PC-9 (cell line): ENCODE results near the gene DVL1. TPM values are rescaled to one million over a fixed set of nuclear protein-coding genes. Genes with fewer than 3 reads are reported as not detected.

Experiments used
- BruUV-seq: library from RNA; stranded (reverse); fragments of 400-500 nt; replicated peaks from 2 replicates; lab custom pipeline; 2021; lab: Mats Ljungman, UMichigan
- CTCF ChIA-PET: fragments of 300-600 bp; sonication (Branson Sonifier 250); formaldehyde crosslinking; loops from one replicate; lab custom pipeline; 2022; ENCODE audit warnings: antibody characterized with exemption; lab: Charles Lee
- POLR2A ChIA-PET: fragments of 300-600 bp; sonication (Branson Sonifier 250); formaldehyde crosslinking; loops from one replicate; lab custom pipeline; 2022; ENCODE audit warnings: antibody characterized with exemption; ENCODE audit not compliant: unreplicated experiment; lab: Charles Lee
- DNase-seq, 2 experiments: peaks; one replicate each; pipeline versions ENCODE4 v3.0.0 to v3.0.0-alpha.2; 2015 to 2022; ENCODE audit warnings: mixed read lengths in 1 of 2
- H2AFZ ChIP-seq: fragments of 200-600 bp; sonication (generic); 2 replicates; pipeline ENCODE4 v1.8.1; 2017; ENCODE audit warnings: antibody characterized with exemption
- H3F3A ChIP-seq: fragments of 200-600 bp; sonication (generic); 2 replicates; pipeline ENCODE4 v1.8.1; 2017; ENCODE audit warnings: antibody characterized with exemption, mild to moderate bottlenecking, low read depth; ENCODE audit not compliant: insufficient read depth
- H3K27ac ChIP-seq: fragments of 200-600 bp; sonication (generic); 2 replicates; pipeline ENCODE4 v1.6.1; 2016; ENCODE audit warnings: mixed run types
- H3K27me3 ChIP-seq: fragments of 200-600 bp; sonication (generic); 2 replicates; pipeline ENCODE4 v1.6.1; 2016; ENCODE audit warnings: low read depth, mixed run types; ENCODE audit not compliant: insufficient read depth
- H3K36me3 ChIP-seq: fragments of 200-600 bp; sonication (generic); 2 replicates; pipeline ENCODE4 v1.6.1; 2016; ENCODE audit warnings: low read depth, mixed run types
- H3K4me1 ChIP-seq: fragments of 200-600 bp; sonication (generic); replicated peaks from 2 replicates; pipeline ENCODE4 v1.6.1; 2016; ENCODE audit warnings: mixed run types; ENCODE audit not compliant: insufficient read depth
- H3K4me2 ChIP-seq: fragments of 200-600 bp; sonication (generic); 2 replicates; pipeline ENCODE4 v1.6.1; 2017; ENCODE audit warnings: mixed run types
- H3K4me3 ChIP-seq: fragments of 200-600 bp; sonication (generic); 2 replicates; pipeline ENCODE4 v1.6.1; 2016; ENCODE audit warnings: mixed run types
- H3K79me2 ChIP-seq: fragments of 200-600 bp; sonication (generic); 2 replicates; pipeline ENCODE4 v1.6.1; 2017; ENCODE audit warnings: low read depth, mixed run types
- H3K9me2 ChIP-seq: fragments of 200-600 bp; sonication (generic); 2 replicates; pipeline ENCODE4 v1.8.1; 2017; ENCODE audit warnings: mild to moderate bottlenecking; ENCODE audit not compliant: insufficient read depth
- H3K9me3 ChIP-seq: fragments of 200-600 bp; sonication (generic); 2 replicates; pipeline ENCODE4 v1.8.1; 2016; ENCODE audit warnings: low read depth; ENCODE audit not compliant: insufficient read depth
- H4K20me1 ChIP-seq: fragments of 200-600 bp; sonication (generic); 2 replicates; pipeline ENCODE4 v1.8.1; 2017; ENCODE audit not compliant: insufficient read depth
- EZH2 ChIP-seq: fragments of 200-600 bp; sonication (generic); IDR thresholded peaks from 2 replicates; pipeline ENCODE4 v1.8.0; 2017; ENCODE audit warnings: antibody characterized with exemption, low read depth
- intact Hi-C: fragments of 100-400 bp; cut with micrococcal nuclease; formaldehyde crosslinking; loops from one replicate; pipeline ENCODE4 v1.10.0; 2022; ENCODE audit not compliant: unreplicated experiment
- total RNA-seq: library from RNA; stranded (reverse); gene quantifications from 2 replicates; pipeline ENCODE4 v1.2.3, GENCODE V29; 2021
- TF ChIP-seq, protein P1 (sequence below): fragments of 200-600 bp; sonication (generic); conservative IDR thresholded peaks from 2 replicates; pipeline ENCODE4 v1.6.1; 2017; ENCODE audit warnings: mixed run types, antibody characterized with exemption, mild to moderate bottlenecking, moderate library complexity

DVL1 gene
- total RNA-seq, 1 experiment from 2014 or later = 95.8 TPM

- Histone ChIP-seq H3K36me3 (no peaks in the 10 kb centered on the region), H2AFZ (peak within 1 kb of the TSS; percentile 89)
- CTCF ChIA-PET = no interaction called here
These were observed 41.1 kb downstream of the DVL1 start, which contains the start of the genes ACAP3 and PUSL1 for GRCh38 chr1:1307923-1308755. ACAP3 (minus strand) TSS chr1:1307930; CDS start chr1:1307815, 115 bp downstream. PUSL1 (plus strand) TSS chr1:1308597; CDS start chr1:1308644, 47 bp downstream.

GRCh38 chr1:1307261-1307922 is 41.8 kb downstream of the DVL1 start:
- Histone ChIP-seq H3K4me3 (peak overlapping the region; percentile 76), H3K27me3 (no peaks in the 10 kb centered on the region), H3K4me1 (peaks cover 36% of the 10 kb centered on the region), H4K20me1 (peaks cover 25% of the 10 kb centered on the region), H3F3A (peaks cover 31% of the 10 kb centered on the region; the same call in 1 of the 2 replicates), H3K27ac (no peak overlapping the region), H3K4me2 (peak overlapping the region; percentile 98), H2AFZ (0 out of 2 replicates have a peak overlapping the region, but pooled peaks have one; percentile 60), H3K9me3 (no peaks in the 10 kb centered on the region), H3K36me3 (no peaks in the 10 kb centered on the region), H3K9me2 (no peaks in the 10 kb centered on the region), H3K79me2 (peaks cover 21% of the 10 kb centered on the region; the same call in 1 of the 2 replicates)
- ChIA-PET CTCF (interaction anchor here (0.6 kb wide), 1 partner anchor 114 kb away, joined by 4 read pairs; the partner anchor contains the start of gene ANKRD65), POLR2A (no interaction called here)
- TF ChIP-seq, protein P1, sequence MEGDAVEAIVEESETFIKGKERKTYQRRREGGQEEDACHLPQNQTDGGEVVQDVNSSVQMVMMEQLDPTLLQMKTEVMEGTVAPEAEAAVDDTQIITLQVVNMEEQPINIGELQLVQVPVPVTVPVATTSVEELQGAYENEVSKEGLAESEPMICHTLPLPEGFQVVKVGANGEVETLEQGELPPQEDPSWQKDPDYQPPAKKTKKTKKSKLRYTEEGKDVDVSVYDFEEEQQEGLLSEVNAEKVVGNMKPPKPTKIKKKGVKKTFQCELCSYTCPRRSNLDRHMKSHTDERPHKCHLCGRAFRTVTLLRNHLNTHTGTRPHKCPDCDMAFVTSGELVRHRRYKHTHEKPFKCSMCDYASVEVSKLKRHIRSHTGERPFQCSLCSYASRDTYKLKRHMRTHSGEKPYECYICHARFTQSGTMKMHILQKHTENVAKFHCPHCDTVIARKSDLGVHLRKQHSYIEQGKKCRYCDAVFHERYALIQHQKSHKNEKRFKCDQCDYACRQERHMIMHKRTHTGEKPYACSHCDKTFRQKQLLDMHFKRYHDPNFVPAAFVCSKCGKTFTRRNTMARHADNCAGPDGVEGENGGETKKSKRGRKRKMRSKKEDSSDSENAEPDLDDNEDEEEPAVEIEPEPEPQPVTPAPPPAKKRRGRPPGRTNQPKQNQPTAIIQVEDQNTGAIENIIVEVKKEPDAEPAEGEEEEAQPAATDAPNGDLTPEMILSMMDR = no peak
- no peak for TF ChIP-seq EZH2
- intact Hi-C loops = loop anchor here (10.0 kb wide), 2 partner anchors 197 to 303 kb away; partner anchors contain the start of gene HES4
- no TSS peak for BruUV-seq
- peak in 1 of 2 experiments; percentile 68 for DNase-seq

More at GRCh38 chr1:1307923-1308755, 41.1 kb downstream of the DVL1 start, which contains the start of the genes ACAP3 and PUSL1:
- Histone ChIP-seq H4K20me1 (peaks cover 26% of the 10 kb centered on the region), H3K4me2 (peak within 1 kb of the TSS; percentile 98), H3K4me1 (peaks cover 36% of the 10 kb centered on the region), H3K9me2 (no peaks in the 10 kb centered on the region), H3K9me3 (no peaks in the 10 kb centered on the region), H3F3A (peaks cover 31% of the 10 kb centered on the region; the same call in 1 of the 2 replicates), H3K27me3 (no peaks in the 10 kb centered on the region), H3K4me3 (peak within 1 kb of the TSS; percentile 84), H3K27ac (peak within 1 kb of the TSS; percentile 41), H3K79me2 (peaks cover 21% of the 10 kb centered on the region; the same call in 1 of the 2 replicates)
- no peak for TF ChIP-seq EZH2
- TF ChIP-seq, protein P1 = no peak
- POLR2A ChIA-PET = no interaction called here
- no TSS peak for BruUV-seq
- intact Hi-C loops = loop anchor here (1.0 to 10.0 kb wide), 3 partner anchors 197 to 303 kb away; partner anchors contain the start of gene HES4
- DNase-seq = peak; percentile 72 to 89
